Measurements from ENCODE around the gene SHC2.

The SHC2 gene

GRCh38 chr19:370641-371330 is 90.0 kb downstream of the SHC2 start:
- DNase-seq, result no peak

GRCh38 chr19:369876-370275 is 91.0 kb downstream of the SHC2 start:
- no peak for DNase-seq

- DNase-seq, result no peak
These were observed 91.6 kb downstream of the SHC2 start for GRCh38 chr19:369256-369655.

- no peak for DNase-seq
These were observed 92.2 kb downstream of the SHC2 start for GRCh38 chr19:368630-369024.

GRCh38 chr19:367963-368629 is 92.7 kb downstream of the SHC2 start:
- DNase-seq, result no peak

- DNase-seq, result no peak
These were observed 93.3 kb downstream of the SHC2 start for GRCh38 chr19:367561-367960.

- DNase-seq, result no peak
These were observed 93.9 kb downstream of the SHC2 start for GRCh38 chr19:366951-367350.

Data from NCI-H2081 treated with DMSO at 0.1 percent for 48 hours (cell line).